GM18526 (cell line): ENCODE data around the gene RNF121.

Experiments used
- POLR2A ChIP-seq: IDR thresholded peaks from 3 replicates; pipeline ENCODE4 v1.6.1; 2011; ENCODE audit not compliant: insufficient read length; ENCODE audit errors: extremely low read depth

The RNF121 gene

DNA sequence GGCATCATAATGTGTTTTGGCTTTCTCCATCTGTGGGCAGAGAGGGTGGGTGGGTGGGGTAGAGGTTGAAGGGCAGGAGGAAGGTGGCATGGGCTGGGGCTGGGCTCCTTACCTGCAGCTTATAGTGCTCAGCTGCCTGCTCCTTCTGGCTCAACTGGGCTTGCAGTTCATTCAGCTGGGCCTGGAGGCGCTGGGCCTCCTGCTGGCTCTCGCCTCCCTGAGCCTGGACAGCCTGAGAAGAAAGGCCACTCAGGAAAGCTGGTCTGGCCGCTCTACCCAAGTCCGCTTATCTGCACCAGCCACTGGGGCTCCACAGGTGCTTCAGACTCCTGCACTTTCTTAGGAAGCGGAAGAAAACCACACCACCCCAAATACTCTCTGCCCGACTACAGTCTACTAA, 80.3 kb downstream of the RNF121 start:
- no peak for TF ChIP-seq POLR2A

DNA sequence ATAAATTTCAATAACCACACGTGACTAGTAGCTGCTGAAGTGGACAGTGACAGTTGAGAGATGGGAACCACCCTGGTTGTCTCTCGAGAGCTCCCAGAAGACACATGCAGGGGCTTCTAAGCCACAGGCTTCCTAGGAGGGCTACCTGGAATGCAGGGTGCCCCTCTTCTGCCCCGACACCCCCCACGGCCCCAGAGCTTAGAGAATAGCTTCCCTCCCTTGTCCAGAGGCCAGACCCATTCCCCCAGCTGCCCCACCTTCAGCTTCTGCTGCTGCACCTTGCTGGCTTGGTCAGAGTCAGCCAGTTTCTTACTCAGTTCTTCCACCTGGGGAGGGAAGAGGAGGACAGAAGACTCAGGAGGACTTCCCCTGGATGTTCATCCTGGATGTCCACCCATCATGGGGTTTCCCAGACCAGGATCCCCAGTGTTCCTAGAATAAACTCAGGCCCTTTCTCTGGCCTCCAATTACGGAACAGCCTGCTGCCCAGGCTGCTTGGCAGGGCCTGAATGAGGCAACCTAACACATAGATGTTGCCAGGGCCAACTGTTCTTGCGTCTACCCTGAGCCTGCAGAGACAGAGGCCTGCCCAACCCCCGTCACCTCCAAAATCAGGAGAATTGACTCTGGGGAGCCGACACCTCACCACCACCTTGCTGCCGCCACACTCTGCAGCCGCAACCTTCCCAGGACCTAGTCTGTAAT, 81.8 kb downstream of the RNF121 start:
- no peak for TF ChIP-seq POLR2A

DNA sequence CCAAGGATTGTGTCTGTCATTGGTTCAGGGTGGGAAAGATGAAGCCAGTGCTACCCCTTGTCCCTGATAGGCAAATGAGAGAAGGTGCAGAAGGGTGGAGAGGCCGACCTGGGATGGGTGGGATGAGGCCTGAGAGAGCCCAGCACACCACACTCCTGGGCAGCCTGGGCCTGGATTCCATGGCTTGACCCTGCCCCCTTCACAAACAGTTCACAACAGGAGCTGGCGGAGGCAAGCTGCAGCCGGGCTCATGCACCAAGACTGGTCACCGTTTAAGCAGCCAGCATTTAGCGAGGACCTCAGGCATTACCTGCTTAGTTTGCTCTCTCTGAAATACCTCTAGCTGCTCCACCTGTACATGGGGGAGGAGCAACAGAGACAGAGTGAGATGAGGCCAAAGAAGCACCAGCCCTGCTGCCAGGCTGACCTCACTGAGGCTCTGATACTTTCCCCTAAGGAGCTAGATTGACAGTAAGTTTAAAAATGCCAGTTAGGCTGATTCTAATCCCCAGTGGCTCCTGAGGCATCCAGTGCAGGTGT, 83.3 kb downstream of the RNF121 start:
- no peak for TF ChIP-seq POLR2A

DNA sequence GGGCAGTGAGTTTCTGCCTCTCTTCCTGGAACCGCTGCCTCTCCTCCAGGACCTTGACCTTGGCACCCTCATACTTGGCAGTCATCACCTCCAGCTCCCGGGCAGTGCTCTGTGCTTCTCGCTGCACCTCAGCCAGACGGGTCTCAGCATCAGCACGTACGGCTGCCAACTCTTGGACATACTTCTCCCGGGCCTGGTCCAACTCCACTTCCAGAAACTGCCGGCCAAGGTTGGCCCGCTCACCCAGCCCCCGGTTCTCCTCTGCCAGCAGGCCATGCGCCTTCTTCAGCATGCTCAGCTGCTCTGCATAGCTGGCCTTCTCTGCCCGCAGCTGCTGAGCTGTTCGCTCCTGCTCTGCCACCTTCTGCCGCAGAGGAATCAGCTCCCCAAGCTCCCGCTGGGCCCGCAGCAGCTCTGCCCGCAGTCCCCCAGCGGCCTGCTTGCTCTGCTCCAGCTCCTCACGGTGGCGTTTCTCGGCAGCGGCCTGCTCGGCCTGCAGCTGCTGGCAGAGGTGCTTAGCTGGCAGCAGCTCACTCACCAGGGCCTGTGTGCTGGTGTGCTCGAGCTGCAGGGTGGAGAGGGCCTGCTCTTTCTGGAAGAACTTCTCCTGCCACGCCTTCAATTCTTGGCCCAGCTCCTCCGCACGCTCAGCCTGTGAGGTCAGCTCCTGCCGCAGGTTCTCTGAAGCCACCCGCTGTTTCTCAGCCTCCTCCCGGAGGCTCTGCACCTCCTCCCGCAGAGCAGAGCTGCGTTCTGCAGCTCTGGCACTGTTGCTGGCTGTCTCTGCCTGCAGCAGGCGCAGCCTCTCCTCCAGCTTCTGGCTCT, 84.3 kb downstream of the RNF121 start:
- no peak for TF ChIP-seq POLR2A

DNA sequence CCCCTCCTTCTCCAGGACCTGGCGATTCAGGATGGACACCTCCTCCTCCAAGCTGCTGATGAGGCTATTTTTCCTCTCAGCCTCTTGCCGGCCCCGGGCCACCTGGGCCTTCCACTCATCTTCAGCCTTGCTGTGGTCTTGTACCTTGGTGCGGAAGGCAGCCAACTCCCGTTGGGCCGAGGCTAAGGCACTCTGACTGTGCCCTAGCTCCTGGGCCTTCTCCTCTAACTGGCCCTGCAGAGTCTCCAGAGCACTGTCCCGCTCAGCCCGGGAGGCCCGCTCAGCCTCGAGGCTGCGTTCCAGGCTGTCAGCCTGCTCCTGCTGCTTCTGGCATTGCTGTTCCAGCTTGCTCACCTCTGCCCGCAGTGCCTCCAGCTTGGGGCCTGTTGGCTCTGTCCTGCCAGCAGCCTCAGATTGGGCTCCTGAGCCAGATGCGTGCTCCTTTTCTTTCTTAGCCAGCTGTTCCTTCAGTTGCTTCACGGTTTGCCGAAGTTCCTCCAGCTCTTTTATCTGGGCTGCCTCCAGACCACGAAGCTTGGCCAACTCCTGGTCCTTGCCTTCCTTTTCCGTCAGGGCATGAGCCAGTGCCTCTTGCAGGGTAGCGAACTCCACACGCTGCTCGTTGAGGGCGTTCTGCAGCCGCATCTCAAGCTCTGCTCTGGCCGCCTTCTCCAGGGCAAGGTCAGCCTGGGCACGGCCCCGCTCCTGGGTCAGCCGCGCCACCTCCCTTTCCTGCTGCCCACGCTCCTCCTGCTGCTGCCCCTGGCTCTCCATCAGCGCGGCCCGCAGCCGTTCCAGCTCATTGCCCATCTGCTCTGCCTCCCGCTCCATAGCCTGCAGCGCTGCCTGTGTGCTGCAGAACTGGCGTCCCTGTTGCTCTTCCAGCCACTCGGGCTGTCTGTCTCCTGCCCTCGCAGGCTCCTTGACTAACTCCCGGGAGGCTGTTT, 85.2 kb downstream of the RNF121 start:
- no peak for TF ChIP-seq POLR2A

DNA sequence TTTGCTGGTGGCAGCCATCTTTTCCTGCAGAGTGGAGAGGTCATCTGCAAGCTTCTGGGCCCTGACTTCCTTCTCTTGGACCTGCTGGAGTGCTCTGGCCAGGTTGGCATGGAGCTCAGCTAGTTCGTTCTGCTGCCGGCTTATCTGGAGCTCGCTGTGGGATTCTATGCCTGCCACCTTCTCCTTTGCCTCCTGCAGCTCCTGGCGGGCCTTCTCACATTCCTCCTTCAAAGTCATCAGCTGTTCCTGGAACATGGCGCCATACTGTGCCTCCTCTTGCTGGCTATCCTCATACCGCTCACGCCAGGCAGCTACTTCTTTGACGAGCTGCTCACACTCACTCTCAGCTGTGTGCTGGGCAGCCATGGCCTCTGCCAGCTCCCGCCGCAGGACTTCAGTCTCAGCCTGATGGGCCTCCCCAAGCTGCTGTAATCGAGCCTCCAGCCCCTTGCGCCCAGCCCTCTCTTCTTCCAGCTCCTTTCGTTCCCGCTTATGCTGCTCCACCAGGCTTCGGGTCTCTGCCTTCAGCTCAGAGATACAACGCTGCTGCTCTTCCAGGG, 86.0 kb downstream of the RNF121 start:
- TF ChIP-seq POLR2A = no peak

DNA sequence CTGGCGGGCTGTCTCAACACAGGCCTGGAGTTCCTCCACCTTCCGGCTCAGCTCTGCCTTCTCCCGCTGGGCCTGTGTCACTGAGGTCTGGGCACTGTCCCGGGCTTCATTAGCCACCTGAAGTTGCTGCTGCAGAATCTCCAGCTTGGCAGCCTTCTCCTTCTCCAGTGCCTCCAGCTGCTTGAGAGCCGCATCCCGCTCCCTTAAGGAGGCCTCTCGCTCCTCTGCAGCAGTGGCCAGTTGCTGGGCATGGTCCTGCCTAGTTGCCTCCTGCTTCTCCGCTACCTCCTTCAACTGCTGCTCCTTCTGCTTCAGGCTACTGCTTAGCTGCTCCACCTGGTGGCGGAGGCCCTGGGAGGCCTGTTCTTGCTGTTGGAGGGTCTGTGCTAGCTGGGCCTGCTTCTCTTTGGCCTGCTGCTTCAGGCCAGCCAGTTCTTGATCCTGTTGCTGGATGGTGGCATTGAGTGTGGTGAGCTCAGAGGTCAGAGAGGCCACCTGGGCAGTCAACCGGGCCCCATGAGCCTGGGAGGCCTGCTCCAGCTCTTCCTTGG, 86.7 kb downstream of the RNF121 start:
- TF ChIP-seq POLR2A = no peak

DNA sequence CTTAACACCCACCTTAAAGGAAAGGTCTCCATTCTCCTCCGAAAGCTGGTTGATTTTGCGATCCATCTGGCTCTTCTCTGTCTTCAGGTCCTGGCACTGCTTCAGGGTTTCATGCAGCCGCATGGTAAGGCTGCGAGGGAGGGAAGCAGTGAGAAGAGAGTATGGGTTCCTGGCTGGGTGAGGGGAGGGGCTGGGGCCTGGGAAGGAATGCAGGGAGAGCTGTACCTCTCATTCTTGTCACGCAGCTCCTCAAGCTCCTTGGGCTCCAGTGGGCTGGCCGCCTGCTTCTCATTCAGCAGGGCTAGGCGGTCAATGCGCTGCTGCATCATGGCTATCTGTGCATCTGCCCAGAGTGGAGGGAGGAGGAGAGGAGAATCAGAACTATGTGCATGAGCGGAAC, 89.3 kb downstream of the RNF121 start:
- no peak for TF ChIP-seq POLR2A

DNA sequence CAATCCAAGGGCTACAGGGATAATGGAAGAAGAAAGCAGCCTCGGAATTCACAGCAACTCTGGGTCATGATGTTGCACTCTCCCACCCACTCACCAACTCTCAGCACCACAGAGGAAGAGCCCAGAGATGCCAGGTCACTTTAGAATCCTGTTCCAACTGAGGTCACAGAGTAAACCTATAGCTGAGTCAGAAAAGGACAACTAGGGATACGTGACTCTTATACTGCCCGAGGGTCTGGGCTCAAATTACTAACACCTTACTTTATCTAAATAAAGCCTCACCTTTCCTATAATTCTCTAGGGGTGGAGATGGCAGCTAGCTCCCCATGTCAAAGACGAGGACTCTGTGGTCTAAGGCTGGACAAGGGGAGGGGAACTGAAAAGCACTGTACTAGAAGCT, 94.5 kb downstream of the RNF121 start:
- no peak for TF ChIP-seq POLR2A

DNA sequence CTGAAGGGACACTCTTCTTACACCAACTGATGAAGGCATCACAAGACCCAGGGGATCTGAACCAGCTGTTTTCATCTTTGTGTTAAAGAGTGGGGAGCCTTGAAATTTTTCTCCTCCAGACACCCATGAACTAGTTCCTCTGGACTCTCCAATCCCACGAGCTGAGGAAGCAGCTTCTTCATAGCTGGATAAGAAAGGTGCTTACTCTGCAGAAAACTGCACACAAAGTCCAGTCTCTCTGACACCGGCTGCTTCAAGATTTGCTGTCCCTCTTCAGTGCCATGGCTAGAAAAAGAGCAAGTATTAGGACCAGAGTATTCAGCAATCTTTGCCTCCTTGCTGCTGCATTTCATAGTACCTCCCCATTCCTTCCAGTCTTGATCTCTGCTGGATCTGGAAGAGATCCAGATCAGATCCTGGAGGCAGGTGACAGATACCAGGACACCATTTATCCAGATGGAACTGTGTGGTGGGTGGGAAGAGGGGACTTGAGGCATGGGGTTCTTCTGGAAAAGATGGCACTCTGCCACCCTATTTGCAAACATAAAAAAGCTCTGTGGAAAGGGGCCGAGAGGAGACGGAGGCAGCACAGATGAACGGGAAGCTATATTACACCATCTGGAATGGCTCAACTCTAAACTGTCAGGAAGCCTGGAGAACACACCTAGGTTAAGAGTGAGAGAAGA, 95.4 kb downstream of the RNF121 start:
- no peak for TF ChIP-seq POLR2A

DNA sequence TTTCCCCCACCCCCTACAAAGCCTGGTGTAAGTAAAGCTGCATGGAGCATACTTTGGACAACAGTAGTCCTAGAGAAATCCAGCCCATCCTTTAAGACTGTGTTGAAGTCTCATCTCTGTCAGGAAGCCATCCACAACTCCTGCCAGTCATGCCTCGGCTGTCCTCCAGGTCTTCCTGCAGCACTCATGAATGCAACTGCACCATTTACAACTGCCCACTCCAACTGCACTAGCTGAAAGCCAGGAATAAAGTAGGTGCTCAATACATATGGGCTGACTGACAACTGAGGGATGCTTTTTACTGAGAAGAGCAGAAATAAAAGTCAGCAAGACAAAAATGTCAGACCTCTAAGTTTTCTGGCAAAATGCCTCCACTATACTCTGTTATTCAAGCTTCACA, 97.2 kb downstream of the RNF121 start:
- TF ChIP-seq POLR2A = no peak

DNA sequence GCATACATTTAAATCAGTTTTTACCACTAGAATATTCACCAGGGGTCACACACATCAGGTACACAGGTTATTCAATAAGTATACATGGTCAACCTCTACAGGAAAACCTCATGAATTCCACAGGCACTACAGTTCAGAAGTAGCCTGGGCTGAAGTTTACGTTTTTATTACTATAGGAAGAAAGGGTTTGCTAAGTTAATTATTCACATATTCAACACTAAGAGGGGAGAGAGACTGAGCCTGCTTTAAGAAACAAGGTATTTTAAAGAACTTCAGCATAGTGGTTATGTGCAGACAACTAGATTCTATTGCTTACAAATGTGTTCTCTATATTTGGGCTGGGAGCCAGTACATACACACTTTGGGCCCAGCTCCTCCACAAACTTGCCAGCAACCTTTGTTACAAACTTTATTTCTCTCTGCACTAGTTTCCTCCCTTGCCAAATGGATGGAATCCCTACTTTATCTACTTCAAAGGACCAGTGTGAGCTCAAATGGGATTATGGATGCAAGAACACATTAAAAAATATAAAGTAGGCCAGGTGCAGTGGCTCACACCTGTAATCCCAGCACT, 101.7 kb downstream of the RNF121 start:
- no peak for TF ChIP-seq POLR2A

DNA sequence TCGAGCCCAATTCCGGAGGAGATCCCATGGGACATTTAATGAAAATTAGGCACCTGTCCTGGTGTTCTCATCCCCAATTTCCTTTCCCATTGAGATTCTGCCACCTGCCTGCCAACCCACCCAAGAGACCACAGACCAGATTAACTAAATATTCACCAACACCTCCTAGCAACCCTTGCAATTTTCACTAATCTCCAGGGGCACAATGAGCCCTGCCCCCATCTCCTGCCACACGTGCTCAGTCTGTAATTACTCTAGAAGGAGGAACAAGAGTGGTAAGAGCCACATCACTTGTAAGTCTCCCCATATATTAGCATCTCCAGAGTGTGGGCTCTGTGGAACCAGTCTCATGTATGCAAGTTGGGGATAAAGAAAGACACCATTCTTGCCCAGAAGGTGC, 107.8 kb downstream of the RNF121 start:
- TF ChIP-seq POLR2A = no peak
